ENCODE data around the gene ASB10.

DNA sequence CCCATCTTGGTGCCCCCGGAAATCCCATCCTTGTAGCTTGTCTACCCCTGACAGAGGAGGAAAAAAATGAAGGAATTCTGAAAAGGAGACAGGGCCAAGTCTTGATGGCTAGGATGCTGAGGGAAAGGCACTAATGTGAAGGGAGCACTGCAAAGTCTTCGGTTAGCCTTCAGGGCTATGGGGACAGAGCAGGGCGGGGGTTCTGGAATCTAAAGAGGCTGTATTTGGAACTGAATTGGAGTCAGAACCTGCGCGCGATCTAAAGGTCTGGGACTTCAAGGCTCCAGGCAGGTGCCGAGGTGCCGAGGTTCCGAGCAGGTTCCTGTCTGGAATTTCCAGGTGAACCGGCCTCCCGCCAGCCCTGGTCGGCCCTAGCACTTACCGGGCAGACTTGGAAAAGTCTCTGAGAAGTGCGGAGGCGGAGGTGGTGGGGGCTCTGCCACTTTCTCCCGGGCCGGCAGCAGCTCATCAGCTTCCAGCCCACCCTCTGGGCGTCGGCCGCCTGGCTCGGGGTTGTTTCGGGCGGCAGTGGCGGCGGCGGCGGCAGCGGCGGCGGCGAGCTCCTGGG is 20.3 kb downstream of the ASB10 start:
- TF ChIP-seq YY1 (IDR thresholded peaks at IDR 0.05; ENCODE audit: insufficient read depth, insufficient read length) (no peak), ZNF274 (IDR thresholded peaks at IDR 0.05; ENCODE audit: low read depth, low read length) (no peak)

Data from NT2/D1 (cell line).